H9 (cell line): ENCODE results near the gene CD93. TPM values are rescaled to one million over a fixed set of nuclear protein-coding genes. Genes with fewer than 3 reads are reported as not detected.

ENCODE experiments used
- DNase-seq: peaks from one replicate; pipeline ENCODE4 v3.0.0-alpha.2; 2017
- H2AFZ ChIP-seq: one replicate; pipeline ENCODE4 v1.6.1; 2013; ENCODE audit warnings: mild to moderate bottlenecking, low read length, control low read depth, moderate library complexity
- H2AK5ac ChIP-seq: 2 replicates; pipeline ENCODE4 v1.6.1; 2013; ENCODE audit warnings: low read length, control low read depth, mixed read lengths; ENCODE audit not compliant: insufficient read length
- H2BK120ac ChIP-seq: one replicate; pipeline ENCODE4 v1.6.1; 2013; ENCODE audit warnings: low read depth, mild to moderate bottlenecking, low read length, control low read depth, inconsistent platforms; ENCODE audit not compliant: poor library complexity, severe bottlenecking
- H2BK12ac ChIP-seq: 2 replicates; pipeline ENCODE4 v1.6.1; 2013; ENCODE audit warnings: low read length, control low read depth, mixed read lengths, low read depth; ENCODE audit not compliant: insufficient read length
- H2BK15ac ChIP-seq: 2 replicates; pipeline ENCODE4 v1.6.1; 2013; ENCODE audit warnings: low read depth, low read length, control low read depth
- H2BK20ac ChIP-seq: one replicate; pipeline ENCODE4 v1.6.1; 2013; ENCODE audit warnings: low read depth, mild to moderate bottlenecking, low read length, control low read depth, inconsistent platforms; ENCODE audit not compliant: poor library complexity, severe bottlenecking
- H2BK5ac ChIP-seq: 2 replicates; pipeline ENCODE4 v1.6.1; 2013; ENCODE audit warnings: low read length, control low read depth, mixed read lengths; ENCODE audit not compliant: insufficient read length
- H3K14ac ChIP-seq: 2 replicates; pipeline ENCODE4 v1.6.1; 2013; ENCODE audit warnings: low read length, control low read depth; ENCODE audit not compliant: insufficient read depth
- H3K18ac ChIP-seq: 2 replicates; pipeline ENCODE4 v1.6.1; 2013; ENCODE audit warnings: low read depth, mild to moderate bottlenecking, mixed read lengths, low read length, control low read depth; ENCODE audit not compliant: insufficient read length
- H3K23ac ChIP-seq: 2 replicates; pipeline ENCODE4 v1.6.1; 2013; ENCODE audit warnings: low read length, control low read depth, mixed read lengths, low read depth; ENCODE audit not compliant: insufficient read length
- H3K23me2 ChIP-seq: 2 replicates; pipeline ENCODE4 v1.6.1; 2013; ENCODE audit warnings: low read depth, mild to moderate bottlenecking, mixed read lengths, low read length, control low read depth; ENCODE audit not compliant: insufficient read length, poor library complexity, severe bottlenecking
- H3K27ac ChIP-seq: 2 replicates; pipeline ENCODE4 v1.5.1; 2013; ENCODE audit warnings: low read length, control low read depth, mixed read lengths, low read depth; ENCODE audit not compliant: insufficient read length
- H3K27me3 ChIP-seq: 2 replicates; pipeline ENCODE4 v1.6.1; 2013; ENCODE audit warnings: low read length, control low read depth, inconsistent platforms; ENCODE audit not compliant: insufficient read depth
- H3K4ac ChIP-seq: 2 replicates; pipeline ENCODE4 v1.6.1; 2013; ENCODE audit warnings: low read depth, mild to moderate bottlenecking, control low read depth, inconsistent platforms, low read length, moderate library complexity
- H3K4me1 ChIP-seq: 2 replicates; pipeline ENCODE4 v1.6.1; 2013; ENCODE audit warnings: low read length, control low read depth, inconsistent platforms; ENCODE audit not compliant: insufficient read depth
- H3K4me2 ChIP-seq: 2 replicates; pipeline ENCODE4 v1.6.1; 2013; ENCODE audit warnings: low read length, control low read depth, mixed read lengths; ENCODE audit not compliant: insufficient read length, insufficient read depth
- H3K56ac ChIP-seq: 2 replicates; pipeline ENCODE4 v1.6.1; 2013; ENCODE audit warnings: low read depth, mild to moderate bottlenecking, mixed read lengths, low read length, control low read depth; ENCODE audit not compliant: insufficient read length
- H3K79me1 ChIP-seq: 2 replicates; pipeline ENCODE4 v1.6.1; 2013; ENCODE audit warnings: low read depth, mild to moderate bottlenecking, moderate library complexity, low read length, control low read depth, inconsistent platforms; ENCODE audit not compliant: insufficient read depth, poor library complexity, severe bottlenecking
- H3K79me2 ChIP-seq: 2 replicates; pipeline ENCODE4 v1.6.1; 2013; ENCODE audit warnings: low read length, control low read depth, inconsistent platforms; ENCODE audit not compliant: insufficient read depth
- H3K9ac ChIP-seq: 2 replicates; pipeline ENCODE4 v1.6.1; 2013; ENCODE audit warnings: low read length, control low read depth, mixed read lengths; ENCODE audit not compliant: insufficient read length; ENCODE audit errors: extremely low read depth
- H3K9me3 ChIP-seq: one replicate; pipeline ENCODE4 v1.6.1; 2013; ENCODE audit warnings: low read depth, low read length, inconsistent platforms; ENCODE audit not compliant: control insufficient read depth
- H3T11ph ChIP-seq: one replicate; pipeline ENCODE4 v1.6.1; 2013; ENCODE audit warnings: mild to moderate bottlenecking, low read length, control low read depth, inconsistent platforms
- H4K20me1 ChIP-seq: one replicate; pipeline ENCODE4 v1.6.1; 2013; ENCODE audit not compliant: control insufficient read depth, insufficient read length, insufficient read depth
- H4K5ac ChIP-seq: 2 replicates; pipeline ENCODE4 v1.6.1; 2013; ENCODE audit warnings: low read depth, mild to moderate bottlenecking, mixed read lengths, low read length, control low read depth; ENCODE audit not compliant: insufficient read length
- H4K8ac ChIP-seq: replicated peaks from 2 replicates; pipeline ENCODE4 v1.6.1; 2013; ENCODE audit warnings: low read length, control low read depth, mixed read lengths, low read depth; ENCODE audit not compliant: insufficient read length
- H4K91ac ChIP-seq: 2 replicates; pipeline ENCODE4 v1.6.1; 2013; ENCODE audit warnings: low read depth, mild to moderate bottlenecking, moderate library complexity, mixed read lengths, low read length, control low read depth; ENCODE audit not compliant: insufficient read length
- H3K27ac Mint-ChIP-seq, 3 experiments: 2 replicates in 2 of 3; 3 replicates in 1 of 3; pipeline ENCODE4 v1.8.0; 2020 to 2021; ENCODE audit warnings: mixed read lengths in 3 of 3, mild to moderate bottlenecking in 1 of 3, moderate library complexity in 1 of 3
- H3K27me3 Mint-ChIP-seq: 2 replicates; pipeline ENCODE4 v1.8.0; 2021; ENCODE audit warnings: low read depth, mild to moderate bottlenecking, moderate library complexity, mixed read lengths
- H3K36me3 Mint-ChIP-seq, 3 experiments: 2 replicates in 2 of 3; 3 replicates in 1 of 3; pipeline ENCODE4 v1.8.0; 2020 to 2021; ENCODE audit warnings: low read depth in 3 of 3, mixed read lengths in 3 of 3; ENCODE audit not compliant: insufficient read depth in 1 of 3
- H3K4me1 Mint-ChIP-seq, 2 experiments: 2 replicates each; pipeline ENCODE4 v1.8.0; 2020; ENCODE audit warnings: mixed read lengths in 2 of 2
- H3K4me3 Mint-ChIP-seq, 2 experiments: 2 replicates in 1 of 2; 3 replicates in 1 of 2; pipeline ENCODE4 v1.8.0; 2020 to 2021; ENCODE audit warnings: mild to moderate bottlenecking in 2 of 2, mixed read lengths in 2 of 2, moderate library complexity in 1 of 2
- H3K9me3 Mint-ChIP-seq, 2 experiments: 2 replicates in 1 of 2; 3 replicates in 1 of 2; pipeline ENCODE4 v1.8.0; 2020; ENCODE audit warnings: mild to moderate bottlenecking in 2 of 2, mixed read lengths in 2 of 2, moderate library complexity in 1 of 2
- CTCF ChIP-seq: fragments of 200-600 bp; sonication (generic); conservative IDR thresholded peaks from 3 replicates; pipeline ENCODE4 v1.8.0; 2021; ENCODE audit warnings: antibody characterized with exemption, mild to moderate bottlenecking
- WGBS: extraction: QIAGEN DNeasy Blood & Tissue Kit; methylation state at CpG from one replicate; pipeline ENCODE4 v1.1.7; 2013; ENCODE audit warnings: missing lambda C conversion rate, low lambda C conversion rate, mixed read lengths; ENCODE audit not compliant: insufficient read length; ENCODE audit errors: extremely low coverage; 5-methylcytosine and 5-hydroxymethylcytosine counted together
- total RNA-seq: library from RNA; stranded (reverse); gene quantifications from 2 replicates; pipeline ENCODE4 v1.2.1, GENCODE V29; 2021

CD93 gene
- total RNA-seq, 1 experiment from 2014 or later = not detected

DNA sequence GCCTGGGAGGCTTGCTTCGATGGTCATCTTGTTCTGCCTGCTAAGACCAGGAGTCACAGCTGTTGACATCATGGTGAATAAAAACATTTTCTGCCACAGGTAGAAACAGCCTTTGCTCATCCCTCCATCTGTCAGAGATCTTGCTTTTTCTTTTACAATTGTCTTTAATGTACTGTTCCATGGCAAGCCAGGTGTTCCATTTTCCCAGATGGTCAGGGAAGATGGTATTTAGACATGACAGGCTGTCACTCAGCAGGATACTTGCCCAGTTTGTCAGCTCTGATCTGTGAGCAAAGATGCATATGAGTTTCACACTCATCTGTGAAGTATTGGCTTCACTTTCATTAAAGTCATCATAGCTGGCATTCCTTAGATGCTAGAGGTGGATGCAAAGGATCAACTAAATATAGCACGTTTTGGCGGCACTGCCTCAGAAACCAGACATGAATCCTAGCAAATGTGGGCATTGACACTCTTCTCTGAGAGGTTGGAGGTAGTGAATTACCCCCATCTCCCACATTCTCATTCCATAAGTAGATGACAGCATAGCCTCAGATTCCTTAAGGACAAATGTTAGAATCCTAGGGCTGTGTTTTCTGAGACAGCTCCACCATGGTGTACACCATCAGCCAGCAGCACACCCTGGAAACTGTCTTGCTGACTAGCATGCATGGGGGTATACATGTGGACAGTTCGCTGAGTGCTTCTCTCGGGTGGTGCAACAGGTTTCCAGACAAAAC, 46.8 kb downstream of the CD93 start:
- H3K79me2 ChIP-seq = no peaks in the 10 kb centered on the region
- H3K27me3 Mint-ChIP-seq = peaks cover 93% of the 10 kb centered on the region
- H3K27ac Mint-ChIP-seq = no peak overlapping the region

More for the DNA sequence above, 46.8 kb downstream of the CD93 start:
- no peak overlapping the region for H3K14ac ChIP-seq
- no peaks in the 10 kb centered on the region for H3K79me1 ChIP-seq
- H3K23me2 ChIP-seq = no peaks in the 10 kb centered on the region
- H2AK5ac ChIP-seq = no peak overlapping the region
- H2BK12ac ChIP-seq = no peak overlapping the region
- H2BK5ac ChIP-seq = no peak overlapping the region
- no peak overlapping the region for H2BK20ac ChIP-seq
- peaks cover 9% of the 10 kb centered on the region; the same call in 1 of the 2 replicates for H3K4me1 ChIP-seq
- no peak overlapping the region for H3K9ac ChIP-seq
- H3K4me1 Mint-ChIP-seq = peaks cover 28 to 36% of the 10 kb centered on the region in 2 experiments
- H3K56ac ChIP-seq = no peak overlapping the region
- H4K91ac ChIP-seq = no peak overlapping the region
- no CpG with 5 or more reads among the region's 5 CpGs for WGBS
- no peaks in the 10 kb centered on the region for H3K9me3 Mint-ChIP-seq
- H3K4me3 Mint-ChIP-seq = no peak overlapping the region
- no peak overlapping the region for H4K8ac ChIP-seq
- no peak overlapping the region for H2AFZ ChIP-seq
- H3T11ph ChIP-seq = no peak overlapping the region
- no peak overlapping the region for H2BK120ac ChIP-seq
- no peak overlapping the region for H2BK15ac ChIP-seq
- no peak overlapping the region for H3K4ac ChIP-seq
- H3K23ac ChIP-seq = no peak overlapping the region
- H4K5ac ChIP-seq = no peak overlapping the region
- no peak for TF ChIP-seq CTCF
- DNase-seq = no peak
- H4K20me1 ChIP-seq = no peaks in the 10 kb centered on the region
- peaks cover 20% of the 10 kb centered on the region; the same call in 1 of the 2 replicates for H3K27me3 ChIP-seq
- H3K36me3 Mint-ChIP-seq = peaks cover 0 to 2% (median 0%) of the 10 kb centered on the region in 3 experiments; a peak in 1 of 7 replicates
- H3K27ac ChIP-seq = no peak overlapping the region
- no peaks in the 10 kb centered on the region for H3K9me3 ChIP-seq
- no peak overlapping the region for H3K4me2 ChIP-seq
- no peak overlapping the region for H3K18ac ChIP-seq
